Measurements from ENCODE around the gene EIF4G1. TPM values are rescaled to one million over a fixed set of nuclear protein-coding genes. Genes with fewer than 3 reads are reported as not detected.

EIF4G1 gene
- polyA plus RNA-seq, 1 donor = 178 TPM

DNA sequence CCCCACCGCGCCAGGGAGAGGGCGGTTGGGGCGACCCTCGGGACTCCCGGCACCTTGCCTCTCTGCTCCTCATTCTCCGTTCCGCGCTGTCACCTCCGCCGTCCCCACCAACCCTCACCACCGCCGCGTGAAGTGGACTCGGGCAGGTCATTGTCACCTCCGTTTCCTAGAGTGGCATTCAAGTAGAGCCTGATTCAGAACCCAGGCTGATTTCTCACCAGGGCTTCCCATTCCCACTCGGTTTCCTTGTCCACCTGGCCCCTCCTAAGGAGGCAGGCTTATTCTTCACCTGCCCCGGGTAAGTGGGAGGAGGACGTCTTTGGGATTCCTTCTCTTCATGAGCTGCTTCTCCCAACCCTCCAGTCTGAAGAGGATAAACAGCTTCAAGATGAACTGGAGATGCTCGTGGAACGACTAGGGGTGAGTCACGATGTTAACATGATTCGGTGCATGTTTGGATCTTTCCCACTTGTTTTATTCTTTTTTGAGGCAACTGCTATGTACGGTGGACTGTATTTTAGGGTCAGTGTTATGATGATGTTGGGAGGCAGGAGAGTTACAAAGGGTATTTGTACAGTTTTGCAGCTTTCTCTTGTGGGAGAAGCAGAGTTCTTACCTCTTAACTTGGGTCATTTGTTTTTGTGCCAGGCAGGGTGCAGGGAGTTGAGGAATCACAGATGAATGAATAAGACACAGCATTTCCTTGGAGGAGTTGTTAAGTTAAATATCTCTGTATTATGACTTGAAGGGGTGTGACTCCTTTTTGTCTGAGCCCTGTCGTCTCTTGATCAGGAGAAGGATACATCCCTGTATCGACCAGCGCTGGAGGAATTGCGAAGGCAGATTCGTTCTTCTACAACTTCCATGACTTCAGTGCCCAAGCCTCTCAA lies 14.7 kb upstream of the EIF4G1 start:
- DNase-seq = no peak

DNA sequence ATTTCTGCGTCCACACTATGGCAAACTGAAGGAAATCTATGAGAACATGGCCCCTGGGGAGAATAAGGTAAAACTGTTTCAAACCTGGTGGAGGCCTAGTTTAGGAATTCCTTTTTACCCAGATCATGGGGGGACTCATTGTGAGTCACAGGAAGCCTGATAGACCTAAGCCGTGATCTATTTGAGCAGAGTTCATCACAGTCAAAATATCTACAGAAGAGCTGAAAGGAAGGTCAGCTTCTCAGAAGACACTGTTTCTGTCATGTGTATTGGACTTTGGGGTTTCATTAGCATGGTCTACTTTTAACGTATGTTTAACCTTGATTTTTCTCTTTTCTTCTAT lies 14.1 kb upstream of the EIF4G1 start:
- no peak for DNase-seq

DNA sequence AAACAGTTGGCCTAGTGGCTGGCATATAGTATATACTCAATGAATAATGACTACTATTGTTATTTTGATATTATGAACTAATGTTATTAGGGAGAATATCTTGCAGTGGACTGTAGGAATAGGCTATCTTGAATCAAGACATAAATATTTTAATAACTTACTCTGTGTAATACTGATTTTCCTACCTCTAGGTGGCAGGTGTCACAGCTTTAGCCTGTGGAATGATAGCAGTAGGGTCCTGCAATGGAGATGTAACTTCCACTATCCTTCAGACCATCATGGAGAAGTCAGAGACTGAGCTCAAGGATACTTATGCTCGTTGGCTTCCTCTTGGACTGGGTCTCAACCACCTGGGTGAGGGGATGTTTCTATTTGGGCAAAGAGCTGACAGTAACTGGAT lies 8.8 kb upstream of the EIF4G1 start:
- no peak for DNase-seq

DNA sequence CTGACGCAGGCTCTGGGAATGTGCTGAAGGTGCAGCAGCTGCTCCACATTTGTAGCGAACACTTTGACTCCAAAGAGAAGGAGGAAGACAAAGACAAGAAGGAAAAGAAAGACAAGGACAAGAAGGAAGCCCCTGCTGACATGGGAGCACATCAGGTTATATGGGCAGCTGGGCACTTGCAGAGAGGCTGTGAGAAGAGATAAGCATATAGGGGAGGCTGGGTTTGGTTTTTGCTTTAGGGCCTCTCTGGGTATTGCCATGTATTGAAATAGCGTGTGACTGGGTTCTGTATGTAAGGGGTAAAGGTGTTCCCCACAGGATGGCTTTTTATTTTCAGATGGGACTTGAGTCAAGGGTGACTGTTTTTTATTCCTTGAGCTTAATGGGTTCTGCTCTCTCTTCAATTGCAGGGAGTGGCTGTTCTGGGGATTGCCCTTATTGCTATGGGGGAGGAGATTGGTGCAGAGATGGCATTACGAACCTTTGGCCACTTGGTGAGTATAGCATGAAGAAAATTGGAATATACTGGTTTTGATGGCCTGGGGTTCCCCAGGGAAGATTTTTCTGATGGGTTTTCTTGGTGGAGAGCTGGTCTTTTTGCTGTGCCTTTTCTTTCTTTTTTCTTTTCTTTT lies 7.9 kb upstream of the EIF4G1 start:
- no peak for DNase-seq

DNA sequence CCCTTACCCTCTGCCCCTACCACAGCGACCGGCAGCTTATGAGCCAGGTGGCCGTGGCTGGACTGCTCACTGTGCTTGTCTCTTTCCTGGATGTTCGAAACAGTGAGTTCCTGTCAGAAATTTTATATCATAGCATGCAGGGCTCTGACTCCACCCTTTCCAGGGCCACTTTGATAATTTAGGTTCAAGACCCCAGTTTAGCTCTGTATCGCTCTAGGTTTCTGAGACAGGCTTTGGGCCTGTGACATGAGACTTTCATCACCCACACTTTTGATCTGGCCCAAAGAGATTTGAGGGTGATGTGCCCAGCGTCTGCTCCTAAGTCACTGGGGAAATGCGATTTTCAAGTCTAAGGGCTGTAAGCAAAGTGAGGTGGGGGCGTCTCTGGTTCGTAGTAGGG lies 6.5 kb upstream of the EIF4G1 start:
- DNase-seq = no peak

DNA sequence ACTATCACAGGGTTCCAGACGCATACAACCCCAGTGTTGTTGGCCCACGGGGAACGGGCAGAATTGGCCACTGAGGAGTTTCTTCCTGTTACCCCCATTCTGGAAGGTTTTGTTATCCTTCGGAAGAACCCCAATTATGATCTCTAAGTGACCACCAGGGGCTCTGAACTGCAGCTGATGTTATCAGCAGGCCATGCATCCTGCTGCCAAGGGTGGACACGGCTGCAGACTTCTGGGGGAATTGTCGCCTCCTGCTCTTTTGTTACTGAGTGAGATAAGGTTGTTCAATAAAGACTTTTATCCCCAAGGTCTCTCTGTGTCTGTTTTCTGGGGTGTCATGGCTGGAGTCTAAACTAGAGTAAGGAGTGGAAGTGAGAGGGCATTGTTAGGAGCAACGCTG lies 5.7 kb upstream of the EIF4G1 start:
- no peak for DNase-seq

DNA sequence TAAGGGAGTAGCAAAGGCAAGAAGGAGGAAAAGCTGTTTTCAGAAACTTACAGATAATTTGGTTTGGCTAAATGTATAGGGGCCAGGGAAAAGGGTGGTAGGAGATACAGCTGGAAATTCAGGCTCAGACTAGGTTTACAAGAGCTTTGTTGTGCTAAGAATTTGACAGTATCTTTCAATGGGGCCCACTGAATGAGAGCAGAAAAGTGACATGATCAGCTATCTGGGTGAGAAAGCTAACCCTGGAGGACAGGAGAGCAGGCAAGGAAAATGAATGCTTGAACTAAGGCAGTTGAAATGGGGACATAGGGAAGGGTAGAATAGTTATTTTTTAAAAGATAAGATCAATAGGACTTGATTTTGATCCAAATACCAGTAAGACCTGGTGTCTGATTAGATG lies 2.8 kb upstream of the EIF4G1 start:
- no peak for DNase-seq

DNA sequence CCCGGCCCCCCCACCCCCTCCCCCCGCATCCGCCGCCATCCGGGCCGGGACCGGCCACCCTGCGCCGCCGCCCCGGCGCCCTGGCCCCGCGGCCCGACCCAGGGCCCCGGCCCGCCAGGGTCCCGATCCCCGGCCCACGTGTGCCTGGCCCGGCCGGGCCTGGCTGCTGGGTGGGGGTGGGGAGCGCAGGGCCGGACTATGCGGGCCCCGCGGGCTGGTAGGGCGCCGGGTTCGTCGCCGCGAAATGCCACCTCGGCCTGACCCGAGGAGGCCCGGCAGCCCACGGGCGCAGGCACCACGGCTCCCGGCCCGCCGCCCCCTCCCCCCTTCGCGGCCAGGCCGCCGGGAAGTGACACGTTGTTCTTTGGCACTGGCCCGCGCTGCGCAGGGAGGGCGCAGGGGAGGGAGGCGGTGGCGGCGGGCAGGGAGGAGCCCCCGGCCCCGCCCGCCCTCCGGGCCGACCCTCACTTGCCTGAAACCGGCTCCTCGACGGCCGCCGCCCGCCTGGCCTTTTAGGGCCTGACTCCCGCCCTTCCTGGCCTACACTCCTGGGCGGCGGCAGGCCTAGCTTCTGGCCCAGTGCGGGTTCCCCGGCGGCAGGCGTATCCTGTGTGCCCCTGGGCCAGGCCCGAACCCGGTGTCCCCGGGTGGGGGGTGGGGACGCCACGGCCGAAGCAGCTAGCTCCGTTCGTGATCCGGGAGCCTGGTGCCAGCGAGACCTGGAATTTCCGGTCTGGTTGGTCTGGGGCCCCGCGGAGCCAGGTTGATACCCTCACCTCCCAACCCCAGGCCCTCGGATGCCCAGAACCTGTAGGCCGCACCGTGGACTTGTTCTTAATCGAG lies 515 bp downstream of the EIF4G1 start:
- DNase-seq = peak; percentile 49

DNA sequence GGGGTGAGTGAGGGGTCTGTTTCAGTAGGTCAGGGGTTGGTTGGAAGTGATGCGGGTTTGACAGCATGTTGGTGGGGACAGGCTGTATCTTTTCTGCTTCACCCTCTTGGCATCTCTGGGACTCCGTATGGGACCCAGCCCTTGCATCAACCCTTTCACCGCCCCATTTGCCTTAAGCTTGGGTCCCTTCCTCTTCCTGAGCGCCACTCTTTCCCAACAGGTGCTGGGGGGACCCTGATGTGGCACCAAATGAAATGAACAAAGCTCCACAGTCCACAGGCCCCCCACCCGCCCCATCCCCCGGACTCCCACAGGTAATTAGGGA lies 1.1 kb downstream of the EIF4G1 start:
- DNase-seq = no peak

DNA sequence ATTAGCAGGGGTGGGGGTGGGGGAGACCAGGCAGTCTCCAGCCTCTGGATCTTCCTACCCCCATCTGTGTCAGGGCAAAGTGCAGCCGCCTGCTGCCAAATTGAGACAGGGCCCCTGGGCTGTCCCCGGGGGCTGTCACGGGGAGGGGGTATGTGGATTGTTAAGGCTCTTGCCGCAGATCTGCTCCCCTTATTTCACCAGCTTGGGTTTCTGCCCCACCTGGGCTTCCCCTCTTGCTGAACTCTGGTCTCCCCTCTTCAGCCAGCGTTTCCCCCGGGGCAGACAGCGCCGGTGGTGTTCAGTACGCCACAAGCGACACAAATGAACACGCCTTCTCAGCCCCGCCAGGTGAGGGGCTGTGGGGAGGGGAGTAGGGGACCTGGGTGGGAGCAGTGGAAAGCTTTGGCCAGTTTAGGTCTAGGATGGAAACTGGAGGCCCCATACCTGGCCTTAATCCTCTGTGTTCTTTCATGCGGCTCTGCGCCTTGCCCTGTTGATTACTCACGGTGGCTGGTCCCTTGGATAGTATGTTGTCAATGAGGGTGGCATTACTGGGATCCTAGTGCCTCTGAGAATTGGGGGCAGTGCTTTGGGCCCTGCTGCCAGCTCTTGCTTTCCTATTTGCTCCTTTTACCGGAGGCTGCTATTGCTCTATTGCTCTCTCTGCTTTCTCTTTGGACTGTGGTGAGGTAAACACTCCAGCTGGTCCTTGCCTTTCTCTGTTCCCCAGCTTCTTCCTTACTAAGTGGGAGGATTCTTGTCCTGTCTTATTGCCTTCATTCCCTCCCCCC lies 1.7 kb downstream of the EIF4G1 start:
- no peak for DNase-seq

DNA sequence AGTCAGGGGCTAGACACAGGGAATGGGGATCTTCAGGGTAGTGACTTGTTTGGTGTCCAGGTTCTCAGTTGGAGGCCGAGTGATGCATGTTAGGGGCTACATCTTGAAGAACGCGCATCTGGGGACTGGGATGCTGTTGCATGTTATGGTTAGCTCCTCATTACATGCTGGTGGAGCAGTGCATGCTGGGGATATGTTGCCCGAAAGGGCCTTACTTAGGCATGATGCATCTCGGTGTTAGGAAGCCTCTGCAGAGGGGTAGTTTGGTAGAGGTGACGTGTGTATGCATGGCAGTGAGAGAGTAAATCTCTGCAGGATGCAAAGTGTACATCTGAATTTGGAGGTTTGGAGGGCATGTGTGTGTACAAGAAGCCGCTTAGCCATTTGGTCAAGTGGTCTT lies 2.4 kb downstream of the EIF4G1 start:
- no peak for DNase-seq

DNA sequence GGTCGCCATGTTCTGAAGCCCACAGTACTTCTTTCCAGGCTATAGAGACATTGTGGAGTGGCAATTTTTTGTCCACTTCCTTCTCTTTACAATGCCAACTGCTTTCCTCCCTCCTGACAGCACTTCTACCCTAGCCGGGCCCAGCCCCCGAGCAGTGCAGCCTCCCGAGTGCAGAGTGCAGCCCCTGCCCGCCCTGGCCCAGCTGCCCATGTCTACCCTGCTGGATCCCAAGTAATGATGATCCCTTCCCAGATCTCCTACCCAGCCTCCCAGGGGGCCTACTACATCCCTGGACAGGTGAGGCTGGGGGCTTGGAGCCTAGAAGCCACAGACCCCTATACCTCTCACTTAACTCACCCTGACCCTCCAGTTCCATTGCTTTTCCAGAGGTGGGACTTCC lies 2.8 kb downstream of the EIF4G1 start:
- DNase-seq = no peak

DNA sequence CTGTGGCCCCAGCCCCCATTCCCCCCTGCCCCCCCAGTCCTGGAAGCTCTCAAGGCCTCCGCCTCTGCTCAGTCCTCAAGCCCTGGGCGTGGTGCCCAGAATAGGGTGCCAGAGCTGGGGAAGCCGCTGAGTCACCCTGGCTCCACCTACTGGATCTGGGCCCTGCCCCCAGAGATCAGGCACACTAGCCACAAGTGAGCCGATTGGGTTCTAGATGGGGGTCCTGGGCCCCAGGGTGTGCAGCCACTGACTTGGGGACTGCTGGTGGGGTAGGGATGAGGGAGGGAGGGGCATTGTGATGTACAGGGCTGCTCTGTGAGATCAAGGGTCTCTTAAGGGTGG lies 5.7 kb downstream of the EIF4G1 start:
- DNase-seq = no peak

DNA sequence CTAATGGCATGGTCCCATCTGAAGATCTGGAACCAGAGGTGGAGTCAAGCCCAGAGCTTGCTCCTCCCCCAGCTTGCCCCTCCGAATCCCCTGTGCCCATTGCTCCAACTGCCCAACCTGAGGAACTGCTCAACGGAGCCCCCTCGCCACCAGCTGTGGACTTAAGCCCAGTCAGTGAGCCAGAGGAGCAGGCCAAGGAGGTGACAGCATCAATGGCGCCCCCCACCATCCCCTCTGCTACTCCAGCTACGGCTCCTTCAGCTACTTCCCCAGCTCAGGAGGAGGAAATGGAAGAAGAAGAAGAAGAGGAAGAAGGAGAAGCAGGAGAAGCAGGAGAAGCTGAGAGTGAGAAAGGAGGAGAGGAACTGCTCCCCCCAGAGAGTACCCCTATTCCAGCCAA lies 7.3 kb downstream of the EIF4G1 start:
- no peak for DNase-seq

DNA sequence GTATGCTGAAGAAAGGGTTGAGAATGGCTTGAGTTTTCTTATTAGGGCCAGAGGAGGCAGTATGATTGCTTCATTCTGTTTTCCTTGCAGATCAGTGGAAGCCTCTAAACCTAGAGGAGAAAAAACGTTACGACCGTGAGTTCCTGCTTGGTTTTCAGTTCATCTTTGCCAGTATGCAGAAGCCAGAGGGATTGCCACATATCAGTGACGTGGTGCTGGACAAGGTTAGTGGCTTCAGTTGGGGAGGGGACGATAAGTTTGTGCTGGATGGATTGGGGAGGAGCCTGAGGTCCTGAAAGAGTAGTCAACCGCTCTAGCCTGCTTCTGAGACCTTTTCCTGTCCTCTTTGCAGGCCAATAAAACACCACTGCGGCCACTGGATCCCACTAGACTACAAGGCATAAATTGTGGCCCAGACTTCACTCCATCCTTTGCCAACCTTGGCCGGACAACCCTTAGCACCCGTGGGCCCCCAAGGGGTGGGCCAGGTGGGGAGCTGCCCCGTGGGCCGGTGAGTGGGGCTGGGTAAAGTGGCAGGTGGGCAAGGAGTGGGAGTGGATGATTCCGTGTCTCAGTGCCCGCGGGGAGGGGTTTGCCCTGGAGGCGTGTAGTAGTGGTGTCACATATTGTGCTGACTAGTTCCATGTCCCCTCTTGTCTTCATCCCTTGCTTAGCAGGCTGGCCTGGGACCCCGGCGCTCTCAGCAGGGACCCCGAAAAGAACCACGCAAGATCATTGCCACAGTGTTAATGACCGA lies 8.5 kb downstream of the EIF4G1 start:
- DNase-seq = no peak

DNA sequence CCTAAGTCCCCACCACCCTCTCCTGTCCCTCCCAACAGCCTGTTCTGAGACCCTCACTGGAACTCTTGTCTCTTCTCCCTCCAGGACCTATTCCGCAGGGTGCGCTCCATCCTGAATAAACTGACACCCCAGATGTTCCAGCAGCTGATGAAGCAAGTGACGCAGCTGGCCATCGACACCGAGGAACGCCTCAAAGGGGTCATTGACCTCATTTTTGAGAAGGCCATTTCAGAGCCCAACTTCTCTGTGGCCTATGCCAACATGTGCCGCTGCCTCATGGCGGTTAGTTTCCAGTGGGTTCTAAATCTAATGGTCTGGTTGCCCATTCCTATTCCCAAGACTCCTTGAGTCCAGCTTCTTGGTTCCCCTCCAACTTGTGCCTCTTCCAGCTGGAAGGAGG lies 9.3 kb downstream of the EIF4G1 start:
- DNase-seq = no peak

DNA sequence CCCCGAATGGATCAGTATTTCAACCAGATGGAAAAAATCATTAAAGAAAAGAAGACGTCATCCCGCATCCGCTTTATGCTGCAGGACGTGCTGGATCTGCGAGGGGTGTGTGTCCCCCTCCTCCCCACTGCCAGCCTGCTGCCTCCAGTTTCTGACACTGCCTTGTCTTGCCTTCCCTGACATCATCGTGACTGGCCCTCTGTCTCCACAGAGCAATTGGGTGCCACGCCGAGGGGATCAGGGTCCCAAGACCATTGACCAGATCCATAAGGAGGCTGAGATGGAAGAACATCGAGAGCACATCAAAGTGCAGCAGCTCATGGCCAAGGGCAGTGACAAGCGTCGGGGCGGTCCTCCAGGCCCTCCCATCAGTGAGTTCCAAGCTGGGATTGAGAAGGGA lies 10.9 kb downstream of the EIF4G1 start:
- DNase-seq = no peak

DNA sequence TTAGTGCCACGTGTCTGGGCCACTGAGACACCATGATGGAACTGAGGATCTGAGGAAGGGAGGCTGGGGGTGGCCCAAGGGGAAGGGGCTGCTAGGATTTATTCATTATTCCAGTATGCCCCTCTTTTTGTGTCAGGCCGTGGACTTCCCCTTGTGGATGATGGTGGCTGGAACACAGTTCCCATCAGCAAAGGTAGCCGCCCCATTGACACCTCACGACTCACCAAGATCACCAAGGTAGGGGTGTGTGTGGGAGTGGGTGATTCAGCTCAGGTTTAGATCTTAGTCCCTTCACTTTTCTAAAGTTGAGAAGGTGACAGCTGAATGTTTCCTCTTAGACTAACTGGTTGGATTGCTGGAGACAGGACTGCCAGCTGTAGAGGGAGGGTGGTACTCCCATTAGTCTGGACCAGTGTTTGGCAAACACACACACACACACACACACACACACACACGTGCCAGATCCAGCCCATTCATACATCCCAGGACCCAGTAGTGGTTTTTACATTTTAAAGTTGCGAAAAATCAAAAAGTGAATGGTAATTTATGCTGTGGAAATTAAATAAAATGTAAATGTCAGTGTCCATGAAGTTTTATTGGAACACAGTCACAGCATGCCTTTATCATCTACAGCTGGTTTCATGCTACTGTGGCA lies 11.4 kb downstream of the EIF4G1 start:
- DNase-seq = no peak

DNA sequence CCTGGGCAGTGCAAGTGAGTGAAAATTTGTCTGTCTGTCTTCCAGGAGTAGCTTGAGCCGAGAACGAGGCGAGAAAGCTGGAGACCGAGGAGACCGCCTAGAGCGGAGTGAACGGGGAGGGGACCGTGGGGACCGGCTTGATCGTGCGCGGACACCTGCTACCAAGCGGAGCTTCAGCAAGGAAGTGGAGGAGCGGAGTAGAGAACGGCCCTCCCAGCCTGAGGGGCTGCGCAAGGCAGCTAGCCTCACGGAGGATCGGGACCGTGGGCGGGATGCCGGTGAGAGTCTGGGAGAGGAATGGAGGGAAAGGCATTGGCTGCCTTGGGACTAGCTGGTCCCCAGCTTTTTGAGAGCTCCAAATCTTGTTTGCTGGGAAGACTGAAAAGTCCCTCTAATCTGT lies 12.8 kb downstream of the EIF4G1 start:
- no peak for DNase-seq

DNA sequence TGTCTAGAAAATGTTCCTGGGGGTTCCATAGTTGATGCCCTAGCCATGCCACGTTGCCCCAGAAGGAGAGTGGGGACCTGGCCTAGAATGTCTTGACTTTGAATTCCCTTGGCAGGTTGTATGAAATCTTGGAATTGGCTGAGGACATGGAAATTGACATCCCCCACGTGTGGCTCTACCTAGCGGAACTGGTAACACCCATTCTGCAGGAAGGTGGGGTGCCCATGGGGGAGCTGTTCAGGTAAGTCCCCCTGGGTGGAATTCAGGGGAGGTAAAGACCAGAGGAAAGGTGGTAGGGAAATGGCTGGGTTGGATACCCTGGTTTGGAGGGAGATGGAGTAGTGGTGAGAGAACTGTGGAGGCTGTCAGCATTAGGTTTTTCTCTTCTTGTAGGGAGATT lies 14.1 kb downstream of the EIF4G1 start:
- no peak for DNase-seq

DNA sequence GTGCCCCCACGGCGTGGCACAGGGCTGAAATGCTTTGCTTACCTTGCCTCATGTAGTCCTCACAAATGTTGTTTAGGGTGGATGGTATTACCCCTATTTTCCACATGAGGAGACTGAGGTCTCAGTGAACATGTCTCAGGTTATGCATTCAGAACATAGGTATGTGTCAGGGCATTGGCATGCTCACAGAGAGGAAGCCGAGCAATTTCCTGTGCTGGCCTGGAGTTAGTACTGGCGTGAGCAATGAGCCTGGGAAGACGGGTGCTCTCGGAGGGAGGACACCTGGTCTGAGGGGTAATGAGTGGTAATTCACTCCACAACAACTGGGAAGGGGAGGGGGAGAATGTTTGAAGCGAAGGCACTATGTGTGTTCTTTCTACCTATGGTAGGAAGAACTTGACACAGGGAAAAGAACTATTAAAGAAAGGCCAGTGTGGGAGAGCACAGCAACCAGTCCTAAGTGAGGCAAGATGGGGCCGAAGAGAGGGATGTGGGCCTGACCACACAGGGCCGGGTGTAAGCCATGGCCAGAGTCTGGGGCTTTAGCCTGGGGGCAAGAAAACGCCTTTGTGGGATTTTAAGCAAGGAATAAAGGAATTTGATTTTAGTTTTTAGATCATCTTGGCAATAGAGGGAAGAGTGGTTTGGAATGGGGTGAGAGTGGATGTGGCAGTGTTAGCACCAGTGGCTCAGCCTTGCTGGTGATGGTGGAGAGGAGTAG lies 18.1 kb downstream of the EIF4G1 start:
- DNase-seq = no peak
